ENCODE results near the gene SERGEF.

DNA sequence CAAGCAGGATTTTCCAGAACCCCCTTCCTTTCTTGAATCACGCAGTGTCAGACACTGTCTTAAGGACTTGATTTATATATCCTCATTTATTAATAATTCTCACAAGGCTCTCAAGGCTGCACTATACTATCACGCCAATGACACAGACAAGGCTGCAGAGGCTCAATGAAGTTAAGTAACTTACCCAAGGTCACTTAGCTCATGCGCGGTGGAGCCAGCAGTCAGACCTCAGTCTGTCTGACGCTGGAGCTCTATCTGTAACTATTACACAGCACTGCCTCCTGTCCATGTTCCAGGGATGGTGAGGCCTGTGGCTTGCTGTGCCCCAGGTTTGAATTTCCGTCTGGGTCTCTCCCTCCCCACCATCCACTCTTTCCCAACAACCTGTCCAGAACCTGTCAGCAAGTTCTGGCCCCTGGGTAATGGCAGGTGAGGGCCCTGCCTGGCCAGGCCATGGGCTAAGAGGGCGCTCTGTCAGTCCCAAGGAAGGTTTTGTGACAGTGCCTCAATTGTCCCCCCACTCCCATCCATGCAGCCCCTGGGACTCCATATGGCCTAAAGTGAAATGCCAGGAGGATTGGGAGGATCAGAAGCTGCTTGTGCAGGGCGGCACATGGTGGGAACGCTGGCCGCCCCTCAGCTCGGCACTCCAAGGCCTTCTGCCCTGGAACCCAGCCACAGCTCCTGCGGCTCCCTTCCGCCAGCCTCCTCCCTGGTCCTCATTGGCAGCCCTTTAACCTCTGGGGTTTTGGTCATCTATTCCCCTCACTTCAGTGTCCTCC, 269.6 kb downstream of the SERGEF start:
- TF ChIP-seq, protein P1, sequence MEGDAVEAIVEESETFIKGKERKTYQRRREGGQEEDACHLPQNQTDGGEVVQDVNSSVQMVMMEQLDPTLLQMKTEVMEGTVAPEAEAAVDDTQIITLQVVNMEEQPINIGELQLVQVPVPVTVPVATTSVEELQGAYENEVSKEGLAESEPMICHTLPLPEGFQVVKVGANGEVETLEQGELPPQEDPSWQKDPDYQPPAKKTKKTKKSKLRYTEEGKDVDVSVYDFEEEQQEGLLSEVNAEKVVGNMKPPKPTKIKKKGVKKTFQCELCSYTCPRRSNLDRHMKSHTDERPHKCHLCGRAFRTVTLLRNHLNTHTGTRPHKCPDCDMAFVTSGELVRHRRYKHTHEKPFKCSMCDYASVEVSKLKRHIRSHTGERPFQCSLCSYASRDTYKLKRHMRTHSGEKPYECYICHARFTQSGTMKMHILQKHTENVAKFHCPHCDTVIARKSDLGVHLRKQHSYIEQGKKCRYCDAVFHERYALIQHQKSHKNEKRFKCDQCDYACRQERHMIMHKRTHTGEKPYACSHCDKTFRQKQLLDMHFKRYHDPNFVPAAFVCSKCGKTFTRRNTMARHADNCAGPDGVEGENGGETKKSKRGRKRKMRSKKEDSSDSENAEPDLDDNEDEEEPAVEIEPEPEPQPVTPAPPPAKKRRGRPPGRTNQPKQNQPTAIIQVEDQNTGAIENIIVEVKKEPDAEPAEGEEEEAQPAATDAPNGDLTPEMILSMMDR (IDR thresholded peaks at IDR 0.05; ENCODE audit: low read depth, low read length, poor library complexity, severe bottlenecking) = no peak
- TF ChIP-seq EZH2phosphoT487 (IDR thresholded peaks at IDR 0.05; ENCODE audit: borderline replicate concordance, low read length) = no peak
